Measurements from ENCODE around the gene DMRTA2.

GRCh38 chr1:50393522-50394120, 29.6 kb downstream of the DMRTA2 start:
- no peak for TF ChIP-seq ZNF8 (CRISPR knock-in tag; IDR thresholded peaks at IDR 0.05)
- no peak for TF ChIP-seq PATZ1 (CRISPR knock-in tag; IDR thresholded peaks at IDR 0.05; ENCODE audit: borderline replicate concordance)
- TF ChIP-seq ZFP3 (CRISPR knock-in tag; IDR thresholded peaks at IDR 0.05) = no peak

Data from SK-N-SH treated with all-trans-retinoic acid at 6 μM for 48 hours (cell line).